Vagina (tissue), 2 donors: ENCODE measurements around the gene DLG2. TPM values are rescaled to one million over a fixed set of nuclear protein-coding genes. Genes with fewer than 3 reads are reported as not detected.

Experiments used
- DNase-seq, 2 donors: peaks; one replicate each; pipeline ENCODE4 v3.0.0-alpha.2; 2017; ENCODE audit errors: extremely low spot score in 2 of 2
- H3K27ac ChIP-seq: fragments of 200-600 bp; sonication (generic); one replicate; pipeline ENCODE4 v1.5.1; 2019
- H3K27me3 ChIP-seq: fragments of 200-600 bp; sonication (generic); one replicate; pipeline ENCODE4 v1.5.1; 2019
- H3K36me3 ChIP-seq, 2 donors: fragments of 200-600 bp; sonication (generic); one replicate each; pipeline ENCODE4 v1.5.1; 2017 to 2019
- H3K4me1 ChIP-seq: fragments of 200-600 bp; sonication (generic); one replicate; pipeline ENCODE4 v1.5.1; 2019
- H3K4me3 ChIP-seq, 2 donors: fragments of 200-600 bp; sonication (generic); 1 replicate in 1 of 2; 2 replicates in 1 of 2; pipeline ENCODE4 v1.5.1; 2016 to 2019
- H3K9me3 ChIP-seq: fragments of 200-600 bp; sonication (generic); one replicate; pipeline ENCODE4 v1.5.1; 2019
- CTCF ChIP-seq, 3 experiments: fragments of 450-650 bp in 2 of 3; fragments of 200-600 bp in 1 of 3; sonication (generic) in 1 of 3; IDR thresholded peaks; one replicate each; pipeline ENCODE4 v1.5.1; 2017 to 2019; ENCODE audit warnings: antibody characterized with exemption in 3 of 3, mild to moderate bottlenecking in 2 of 3, moderate library complexity in 2 of 3
- POLR2A ChIP-seq, 2 donors: fragments of 450-650 bp; IDR thresholded peaks; one replicate each; pipeline ENCODE4 v1.6.1; 2017; ENCODE audit warnings: antibody characterized with exemption in 2 of 2, mild to moderate bottlenecking in 2 of 2, moderate library complexity in 2 of 2
- POLR2AphosphoS5 ChIP-seq, 2 donors: sonication (generic); formaldehyde crosslinking; IDR thresholded peaks; one replicate each; pipeline ENCODE4 v1.9.0; 2017; ENCODE audit warnings: antibody characterized with exemption in 2 of 2, mild to moderate bottlenecking in 2 of 2, low read depth in 1 of 2; ENCODE audit not compliant: insufficient read depth in 1 of 2
- intact Hi-C: fragments of 100-400 bp; cut with DNase I; formaldehyde crosslinking; loops from one replicate; pipeline ENCODE4 v1.15.1; 2023
- total RNA-seq: library from RNA; depleted of rRNA; stranded (reverse); fragments of >200 nt; gene quantifications from one replicate; pipeline ENCODE4 v1.2.3, GENCODE V29; 2016

The DLG2 gene
- total RNA-seq, 1 donor from 2014 or later, result 10.1 TPM

- Histone ChIP-seq H3K9me3 (no peaks in the 10 kb centered on the region), H3K4me1 (no peaks in the 10 kb centered on the region), H3K27me3 (no peaks in the 10 kb centered on the region), H3K27ac (no peak overlapping the region), H3K4me3 (no peak overlapping the region), H3K36me3 (no peaks in the 10 kb centered on the region)
- intact Hi-C loops, result no loop called here
- no peak for TF ChIP-seq CTCF (IDR thresholded peaks at IDR 0.05)
- TF ChIP-seq POLR2AphosphoS5 (IDR thresholded peaks at IDR 0.05; ENCODE audit: insufficient read depth in 1 of 2, low read depth in 1 of 2), result no peak
- no peak for TF ChIP-seq POLR2A (IDR thresholded peaks at IDR 0.05)
- DNase-seq, result no peak
Measured at GRCh38 chr11:85165819-85166218, 461.3 kb downstream of the DLG2 start.

- TF ChIP-seq POLR2A (IDR thresholded peaks at IDR 0.05), result no peak
- TF ChIP-seq POLR2AphosphoS5 (IDR thresholded peaks at IDR 0.05; ENCODE audit: insufficient read depth in 1 of 2, low read depth in 1 of 2), result no peak
- TF ChIP-seq CTCF (IDR thresholded peaks at IDR 0.05), result no peak
- no peak for DNase-seq
Measured at GRCh38 chr11:85164743-85165142, 462.4 kb downstream of the DLG2 start.

GRCh38 chr11:85154294-85154693 is 472.9 kb downstream of the DLG2 start:
- Histone ChIP-seq H3K27ac (no peak overlapping the region), H3K9me3 (no peaks in the 10 kb centered on the region), H3K36me3 (no peaks in the 10 kb centered on the region), H3K27me3 (no peaks in the 10 kb centered on the region), H3K4me3 (no peak overlapping the region), H3K4me1 (no peaks in the 10 kb centered on the region)
- intact Hi-C loops, result no loop called here
- TF ChIP-seq CTCF (IDR thresholded peaks at IDR 0.05), result no peak
- no peak for TF ChIP-seq POLR2AphosphoS5 (IDR thresholded peaks at IDR 0.05; ENCODE audit: insufficient read depth in 1 of 2, low read depth in 1 of 2)
- TF ChIP-seq POLR2A (IDR thresholded peaks at IDR 0.05), result no peak
- DNase-seq, result no peak

More at GRCh38 chr11:85164743-85165142, 462.4 kb downstream of the DLG2 start:
- Histone ChIP-seq H3K4me1 (no peaks in the 10 kb centered on the region), H3K27me3 (no peaks in the 10 kb centered on the region), H3K36me3 (no peaks in the 10 kb centered on the region), H3K9me3 (no peaks in the 10 kb centered on the region), H3K27ac (no peak overlapping the region), H3K4me3 (no peak overlapping the region)
- intact Hi-C loops, result no loop called here

GRCh38 chr11:85137597-85137996 is 489.5 kb downstream of the DLG2 start:
- intact Hi-C loops, result no loop called here
- H3K4me1 ChIP-seq, result no peaks in the 10 kb centered on the region
- no peaks in the 10 kb centered on the region for H3K9me3 ChIP-seq
- no peak overlapping the region for H3K4me3 ChIP-seq
- H3K36me3 ChIP-seq, result no peaks in the 10 kb centered on the region
- no peak overlapping the region for H3K27ac ChIP-seq
- no peak for DNase-seq
- H3K27me3 ChIP-seq, result no peaks in the 10 kb centered on the region
- TF ChIP-seq POLR2A (IDR thresholded peaks at IDR 0.05), result no peak
- TF ChIP-seq POLR2AphosphoS5 (IDR thresholded peaks at IDR 0.05; ENCODE audit: insufficient read depth in 1 of 2, low read depth in 1 of 2), result no peak
- no peak for TF ChIP-seq CTCF (IDR thresholded peaks at IDR 0.05)

- Histone ChIP-seq H3K27ac (no peak overlapping the region), H3K4me3 (no peak overlapping the region), H3K9me3 (no peaks in the 10 kb centered on the region), H3K36me3 (no peaks in the 10 kb centered on the region), H3K4me1 (no peaks in the 10 kb centered on the region), H3K27me3 (no peaks in the 10 kb centered on the region)
- DNase-seq, result no peak
- no peak for TF ChIP-seq POLR2AphosphoS5 (IDR thresholded peaks at IDR 0.05; ENCODE audit: insufficient read depth in 1 of 2, low read depth in 1 of 2)
- TF ChIP-seq CTCF (IDR thresholded peaks at IDR 0.05), result no peak
- TF ChIP-seq POLR2A (IDR thresholded peaks at IDR 0.05), result no peak
- intact Hi-C loops, result no loop called here
Measured at GRCh38 chr11:85133636-85134035, 493.5 kb downstream of the DLG2 start.
